GM23338 (cell line): ENCODE measurements around the gene TMEM247. TPM values are rescaled to one million over a fixed set of nuclear protein-coding genes. Genes with fewer than 3 reads are reported as not detected.

ENCODE experiments used
- ATAC-seq: fragments of 200-7000 bp; cut with Tn5 transposase; 3 replicates; pipeline ENCODE4 v1.9.1; 2020
- DNase-seq: peaks from one replicate; pipeline ENCODE4 v3.0.0-alpha.2; 2015; ENCODE audit warnings: low spot score
- H2AFZ ChIP-seq: fragments of 200-600 bp; sonication (generic); 2 replicates; pipeline ENCODE4 v1.8.0; 2016; ENCODE audit warnings: antibody characterized with exemption, mild to moderate bottlenecking, moderate library complexity
- H3F3A ChIP-seq: fragments of 200-600 bp; sonication (generic); replicated peaks from 2 replicates; pipeline ENCODE4 v1.8.0; 2017; ENCODE audit warnings: antibody characterized with exemption, mixed run types, low read depth
- H3K27ac ChIP-seq: fragments of 200-600 bp; sonication (generic); 2 replicates; pipeline ENCODE4 v1.6.1; 2016; ENCODE audit warnings: low read depth
- H3K27me3 ChIP-seq: fragments of 200-600 bp; sonication (generic); 2 replicates; pipeline ENCODE4 v1.8.0; 2016; ENCODE audit warnings: mild to moderate bottlenecking, mixed run types, moderate library complexity; ENCODE audit not compliant: insufficient read depth
- H3K36me3 ChIP-seq: fragments of 200-600 bp; sonication (generic); 2 replicates; pipeline ENCODE4 v1.8.0; 2016; ENCODE audit warnings: mild to moderate bottlenecking; ENCODE audit not compliant: insufficient read depth
- H3K4me1 ChIP-seq: fragments of 200-600 bp; sonication (generic); 2 replicates; pipeline ENCODE4 v1.8.0; 2016; ENCODE audit warnings: mild to moderate bottlenecking, moderate library complexity; ENCODE audit not compliant: insufficient read depth
- H3K4me2 ChIP-seq: fragments of 200-600 bp; sonication (generic); 2 replicates; pipeline ENCODE4 v1.7.1; 2017; ENCODE audit warnings: mixed run types
- H3K4me3 ChIP-seq: fragments of 200-600 bp; sonication (generic); 2 replicates; pipeline ENCODE4 v1.6.1; 2016; ENCODE audit warnings: mixed run types
- H3K79me2 ChIP-seq: fragments of 200-600 bp; sonication (generic); replicated peaks from 2 replicates; pipeline ENCODE4 v1.8.0; 2017; ENCODE audit warnings: mild to moderate bottlenecking; ENCODE audit not compliant: insufficient read depth
- H3K9me2 ChIP-seq: fragments of 200-600 bp; sonication (generic); 2 replicates; pipeline ENCODE4 v1.8.0; 2017; ENCODE audit not compliant: insufficient read depth
- H4K20me1 ChIP-seq: fragments of 200-600 bp; sonication (generic); replicated peaks from 2 replicates; pipeline ENCODE4 v1.8.0; 2017; ENCODE audit warnings: mild to moderate bottlenecking; ENCODE audit not compliant: insufficient read depth
- H3K27ac Mint-ChIP-seq: 2 replicates; pipeline ENCODE4 v1.8.0; 2020; ENCODE audit warnings: inconsistent platforms, mild to moderate bottlenecking, moderate library complexity, mixed read lengths
- H3K27me3 Mint-ChIP-seq: 3 replicates; pipeline ENCODE4 v1.8.0; 2022; ENCODE audit warnings: low read depth, mild to moderate bottlenecking, moderate library complexity, mixed read lengths, inconsistent platforms; ENCODE audit not compliant: insufficient read depth, poor library complexity
- H3K36me3 Mint-ChIP-seq: 3 replicates; pipeline ENCODE4 v1.8.0; 2021; ENCODE audit warnings: low read depth, mild to moderate bottlenecking, inconsistent platforms, moderate library complexity, mixed read lengths
- H3K4me1 Mint-ChIP-seq: 3 replicates; pipeline ENCODE4 v1.8.0; 2020; ENCODE audit warnings: mild to moderate bottlenecking, inconsistent platforms, mixed read lengths
- H3K4me3 Mint-ChIP-seq: 3 replicates; pipeline ENCODE4 v1.8.0; 2021; ENCODE audit warnings: moderate library complexity, mild to moderate bottlenecking, inconsistent platforms, mixed read lengths
- H3K9me3 Mint-ChIP-seq: 3 replicates; pipeline ENCODE4 v1.8.0; 2020; ENCODE audit warnings: moderate library complexity, mild to moderate bottlenecking, inconsistent platforms, mixed read lengths
- CREB1 ChIP-seq: fragments of 250-450 bp; sonication (Bioruptor Pico); IDR thresholded peaks from 2 replicates; pipeline ENCODE4 v1.5.0; 2020; ENCODE audit warnings: low read depth, mild to moderate bottlenecking, moderate library complexity
- EZH2 ChIP-seq: fragments of 200-600 bp; sonication (generic); IDR thresholded peaks from one replicate; pipeline ENCODE4 v1.8.0; 2017; ENCODE audit warnings: antibody characterized with exemption, mild to moderate bottlenecking, low read depth; ENCODE audit not compliant: unreplicated experiment
- EZH2phosphoT487 ChIP-seq: fragments of 200-600 bp; sonication (generic); IDR thresholded peaks from one replicate; pipeline ENCODE4 v1.8.1; 2018; ENCODE audit warnings: antibody characterized with exemption; ENCODE audit not compliant: unreplicated experiment
- JUNB ChIP-seq: IDR thresholded peaks from one replicate; pipeline ENCODE4 v1.6.1; 2016; ENCODE audit warnings: antibody characterized with exemption; ENCODE audit not compliant: unreplicated experiment
- NANOG ChIP-seq: IDR thresholded peaks from 2 replicates; pipeline ENCODE4 v1.6.1; 2016; ENCODE audit warnings: antibody characterized with exemption, borderline replicate concordance
- POLR2AphosphoS5 ChIP-seq: IDR thresholded peaks from 2 replicates; pipeline ENCODE4 v1.6.1; 2016; ENCODE audit warnings: antibody characterized with exemption, low read depth
- STAT1 ChIP-seq: IDR thresholded peaks from one replicate; pipeline ENCODE4 v1.6.1; 2016; ENCODE audit warnings: antibody characterized with exemption; ENCODE audit not compliant: unreplicated experiment
- ZNF114 ChIP-seq: fragments of 250-450 bp; sonication (Bioruptor Pico); IDR thresholded peaks from 2 replicates; pipeline ENCODE4 v1.5.0; 2020; ENCODE audit warnings: mild to moderate bottlenecking, moderate library complexity
- ZNF331 ChIP-seq: fragments of 250-450 bp; sonication (Bioruptor Pico); IDR thresholded peaks from 2 replicates; pipeline ENCODE4 v1.5.0; 2020; ENCODE audit warnings: low read depth, mild to moderate bottlenecking, moderate library complexity
- polyA plus RNA-seq: library from polyadenylated mRNA; unstranded; fragments of >200 nt; fragmentation: Nextera tagmentation; extraction: Ambion mirVana; gene quantifications from 2 replicates; pipeline ENCODE4 v1.2.1, GENCODE V29; 2016
- total RNA-seq: library from RNA; depleted of rRNA; stranded (reverse); fragments of >200 nt; shearing (Covaris generic); gene quantifications from 2 replicates; pipeline ENCODE4 v1.2.3, GENCODE V29; 2014
- TF ChIP-seq, protein P1 (sequence below): IDR thresholded peaks from 2 replicates; pipeline ENCODE4 v1.6.1; 2016; ENCODE audit warnings: antibody characterized with exemption
- TF ChIP-seq, protein P2 (sequence below): fragments of 250-450 bp; sonication (Bioruptor Pico); IDR thresholded peaks from 2 replicates; pipeline ENCODE4 v1.5.0; 2020; ENCODE audit warnings: mild to moderate bottlenecking, moderate library complexity
- TF ChIP-seq, protein P3 (sequence below): IDR thresholded peaks from one replicate; pipeline ENCODE4 v1.6.1; 2018; ENCODE audit warnings: antibody characterized with exemption; ENCODE audit not compliant: unreplicated experiment
- TF ChIP-seq, protein P4 (sequence below), 2 experiments: fragments of 200-600 bp in 1 of 2; sonication (generic) in 1 of 2; conservative IDR thresholded peaks; 2 replicates each; pipeline versions ENCODE4 v1.5.1 to v1.6.1; 2016 to 2017; ENCODE audit warnings: antibody characterized with exemption in 2 of 2, low read depth in 2 of 2, mild to moderate bottlenecking in 2 of 2, moderate library complexity in 1 of 2

TMEM247 gene
- total and polyA plus RNA-seq, 2 experiments from 2014 or later, result not detected

DNA sequence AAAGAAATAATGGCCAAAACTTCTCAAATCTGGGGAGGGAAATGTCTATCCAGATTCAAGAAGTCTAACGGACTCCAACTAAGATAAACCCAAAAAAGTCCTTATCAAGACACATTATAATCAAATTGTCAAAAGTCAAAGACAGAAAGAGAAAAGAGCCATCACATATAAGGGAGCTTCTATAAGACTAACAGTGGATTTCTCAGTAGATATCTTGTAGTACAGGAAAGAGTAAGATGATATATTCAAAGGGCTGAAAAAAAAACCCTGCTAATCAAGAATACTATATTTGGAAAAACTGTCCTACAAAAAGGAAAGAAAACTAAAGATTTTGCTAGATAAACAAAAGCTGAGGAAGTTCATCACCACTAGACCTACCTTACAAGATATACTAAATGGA lies 35.4 kb downstream of the TMEM247 start:
- H3K4me3 ChIP-seq, result no peak overlapping the region
- H3K79me2 ChIP-seq, result no peaks in the 10 kb centered on the region
- H3K36me3 ChIP-seq, result no peaks in the 10 kb centered on the region
- Mint-ChIP-seq H3K4me1 (no peaks in the 10 kb centered on the region), H3K36me3 (no peaks in the 10 kb centered on the region), H3K9me3 (peaks cover 3% of the 10 kb centered on the region; the same call in 2 of the 3 replicates), H3K27ac (no peak overlapping the region), H3K27me3 (no peaks in the 10 kb centered on the region), H3K4me3 (no peak overlapping the region)
- H3F3A ChIP-seq, result no peaks in the 10 kb centered on the region
- H3K27me3 ChIP-seq, result no peaks in the 10 kb centered on the region
- H3K4me1 ChIP-seq, result no peaks in the 10 kb centered on the region
- no peak overlapping the region for H3K4me2 ChIP-seq
- H3K9me2 ChIP-seq, result 0 out of 2 replicates have a peak, but pooled peaks cover 10% of the 10 kb centered on the region
- H3K27ac ChIP-seq, result no peak overlapping the region
- no peaks in the 10 kb centered on the region for H4K20me1 ChIP-seq
- no peak for DNase-seq
- TF ChIP-seq ZNF331 (CRISPR knock-in tag), result no peak
- TF ChIP-seq STAT1, result no peak
- no peak for TF ChIP-seq EZH2phosphoT487
- TF ChIP-seq NANOG, result no peak
- TF ChIP-seq, protein P1, sequence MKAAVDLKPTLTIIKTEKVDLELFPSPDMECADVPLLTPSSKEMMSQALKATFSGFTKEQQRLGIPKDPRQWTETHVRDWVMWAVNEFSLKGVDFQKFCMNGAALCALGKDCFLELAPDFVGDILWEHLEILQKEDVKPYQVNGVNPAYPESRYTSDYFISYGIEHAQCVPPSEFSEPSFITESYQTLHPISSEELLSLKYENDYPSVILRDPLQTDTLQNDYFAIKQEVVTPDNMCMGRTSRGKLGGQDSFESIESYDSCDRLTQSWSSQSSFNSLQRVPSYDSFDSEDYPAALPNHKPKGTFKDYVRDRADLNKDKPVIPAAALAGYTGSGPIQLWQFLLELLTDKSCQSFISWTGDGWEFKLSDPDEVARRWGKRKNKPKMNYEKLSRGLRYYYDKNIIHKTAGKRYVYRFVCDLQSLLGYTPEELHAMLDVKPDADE, result no peak
- no peak for TF ChIP-seq POLR2AphosphoS5
- no peak for TF ChIP-seq JUNB
- no peak for TF ChIP-seq ZNF114
- TF ChIP-seq, protein P2, sequence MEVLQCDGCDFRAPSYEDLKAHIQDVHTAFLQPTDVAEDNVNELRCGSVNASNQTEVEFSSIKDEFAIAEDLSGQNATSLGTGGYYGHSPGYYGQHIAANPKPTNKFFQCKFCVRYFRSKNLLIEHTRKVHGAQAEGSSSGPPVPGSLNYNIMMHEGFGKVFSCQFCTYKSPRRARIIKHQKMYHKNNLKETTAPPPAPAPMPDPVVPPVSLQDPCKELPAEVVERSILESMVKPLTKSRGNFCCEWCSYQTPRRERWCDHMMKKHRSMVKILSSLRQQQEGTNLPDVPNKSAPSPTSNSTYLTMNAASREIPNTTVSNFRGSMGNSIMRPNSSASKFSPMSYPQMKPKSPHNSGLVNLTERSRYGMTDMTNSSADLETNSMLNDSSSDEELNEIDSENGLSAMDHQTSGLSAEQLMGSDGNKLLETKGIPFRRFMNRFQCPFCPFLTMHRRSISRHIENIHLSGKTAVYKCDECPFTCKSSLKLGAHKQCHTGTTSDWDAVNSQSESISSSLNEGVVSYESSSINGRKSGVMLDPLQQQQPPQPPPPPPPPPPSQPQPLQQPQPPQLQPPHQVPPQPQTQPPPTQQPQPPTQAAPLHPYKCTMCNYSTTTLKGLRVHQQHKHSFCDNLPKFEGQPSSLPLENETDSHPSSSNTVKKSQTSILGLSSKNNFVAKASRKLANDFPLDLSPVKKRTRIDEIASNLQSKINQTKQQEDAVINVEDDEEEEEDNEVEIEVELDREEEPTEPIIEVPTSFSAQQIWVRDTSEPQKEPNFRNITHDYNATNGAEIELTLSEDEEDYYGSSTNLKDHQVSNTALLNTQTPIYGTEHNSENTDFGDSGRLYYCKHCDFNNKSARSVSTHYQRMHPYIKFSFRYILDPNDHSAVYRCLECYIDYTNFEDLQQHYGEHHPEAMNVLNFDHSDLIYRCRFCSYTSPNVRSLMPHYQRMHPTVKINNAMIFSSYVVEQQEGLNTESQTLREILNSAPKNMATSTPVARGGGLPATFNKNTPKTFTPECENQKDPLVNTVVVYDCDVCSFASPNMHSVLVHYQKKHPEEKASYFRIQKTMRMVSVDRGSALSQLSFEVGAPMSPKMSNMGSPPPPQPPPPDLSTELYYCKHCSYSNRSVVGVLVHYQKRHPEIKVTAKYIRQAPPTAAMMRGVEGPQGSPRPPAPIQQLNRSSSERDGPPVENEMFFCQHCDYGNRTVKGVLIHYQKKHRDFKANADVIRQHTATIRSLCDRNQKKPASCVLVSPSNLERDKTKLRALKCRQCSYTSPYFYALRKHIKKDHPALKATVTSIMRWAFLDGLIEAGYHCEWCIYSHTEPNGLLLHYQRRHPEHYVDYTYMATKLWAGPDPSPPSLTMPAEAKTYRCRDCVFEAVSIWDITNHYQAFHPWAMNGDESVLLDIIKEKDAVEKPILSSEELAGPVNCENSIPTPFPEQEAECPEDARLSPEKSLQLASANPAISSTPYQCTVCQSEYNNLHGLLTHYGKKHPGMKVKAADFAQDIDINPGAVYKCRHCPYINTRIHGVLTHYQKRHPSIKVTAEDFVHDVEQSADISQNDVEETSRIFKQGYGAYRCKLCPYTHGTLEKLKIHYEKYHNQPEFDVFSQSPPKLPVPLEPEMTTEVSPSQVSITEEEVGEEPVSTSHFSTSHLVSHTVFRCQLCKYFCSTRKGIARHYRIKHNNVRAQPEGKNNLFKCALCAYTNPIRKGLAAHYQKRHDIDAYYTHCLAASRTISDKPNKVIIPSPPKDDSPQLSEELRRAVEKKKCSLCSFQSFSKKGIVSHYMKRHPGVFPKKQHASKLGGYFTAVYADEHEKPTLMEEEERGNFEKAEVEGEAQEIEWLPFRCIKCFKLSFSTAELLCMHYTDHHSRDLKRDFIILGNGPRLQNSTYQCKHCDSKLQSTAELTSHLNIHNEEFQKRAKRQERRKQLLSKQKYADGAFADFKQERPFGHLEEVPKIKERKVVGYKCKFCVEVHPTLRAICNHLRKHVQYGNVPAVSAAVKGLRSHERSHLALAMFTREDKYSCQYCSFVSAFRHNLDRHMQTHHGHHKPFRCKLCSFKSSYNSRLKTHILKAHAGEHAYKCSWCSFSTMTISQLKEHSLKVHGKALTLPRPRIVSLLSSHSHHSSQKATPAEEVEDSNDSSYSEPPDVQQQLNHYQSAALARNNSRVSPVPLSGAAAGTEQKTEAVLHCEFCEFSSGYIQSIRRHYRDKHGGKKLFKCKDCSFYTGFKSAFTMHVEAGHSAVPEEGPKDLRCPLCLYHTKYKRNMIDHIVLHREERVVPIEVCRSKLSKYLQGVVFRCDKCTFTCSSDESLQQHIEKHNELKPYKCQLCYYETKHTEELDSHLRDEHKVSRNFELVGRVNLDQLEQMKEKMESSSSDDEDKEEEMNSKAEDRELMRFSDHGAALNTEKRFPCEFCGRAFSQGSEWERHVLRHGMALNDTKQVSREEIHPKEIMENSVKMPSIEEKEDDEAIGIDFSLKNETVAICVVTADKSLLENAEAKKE (CRISPR knock-in tag), result no peak
- TF ChIP-seq, protein P3, sequence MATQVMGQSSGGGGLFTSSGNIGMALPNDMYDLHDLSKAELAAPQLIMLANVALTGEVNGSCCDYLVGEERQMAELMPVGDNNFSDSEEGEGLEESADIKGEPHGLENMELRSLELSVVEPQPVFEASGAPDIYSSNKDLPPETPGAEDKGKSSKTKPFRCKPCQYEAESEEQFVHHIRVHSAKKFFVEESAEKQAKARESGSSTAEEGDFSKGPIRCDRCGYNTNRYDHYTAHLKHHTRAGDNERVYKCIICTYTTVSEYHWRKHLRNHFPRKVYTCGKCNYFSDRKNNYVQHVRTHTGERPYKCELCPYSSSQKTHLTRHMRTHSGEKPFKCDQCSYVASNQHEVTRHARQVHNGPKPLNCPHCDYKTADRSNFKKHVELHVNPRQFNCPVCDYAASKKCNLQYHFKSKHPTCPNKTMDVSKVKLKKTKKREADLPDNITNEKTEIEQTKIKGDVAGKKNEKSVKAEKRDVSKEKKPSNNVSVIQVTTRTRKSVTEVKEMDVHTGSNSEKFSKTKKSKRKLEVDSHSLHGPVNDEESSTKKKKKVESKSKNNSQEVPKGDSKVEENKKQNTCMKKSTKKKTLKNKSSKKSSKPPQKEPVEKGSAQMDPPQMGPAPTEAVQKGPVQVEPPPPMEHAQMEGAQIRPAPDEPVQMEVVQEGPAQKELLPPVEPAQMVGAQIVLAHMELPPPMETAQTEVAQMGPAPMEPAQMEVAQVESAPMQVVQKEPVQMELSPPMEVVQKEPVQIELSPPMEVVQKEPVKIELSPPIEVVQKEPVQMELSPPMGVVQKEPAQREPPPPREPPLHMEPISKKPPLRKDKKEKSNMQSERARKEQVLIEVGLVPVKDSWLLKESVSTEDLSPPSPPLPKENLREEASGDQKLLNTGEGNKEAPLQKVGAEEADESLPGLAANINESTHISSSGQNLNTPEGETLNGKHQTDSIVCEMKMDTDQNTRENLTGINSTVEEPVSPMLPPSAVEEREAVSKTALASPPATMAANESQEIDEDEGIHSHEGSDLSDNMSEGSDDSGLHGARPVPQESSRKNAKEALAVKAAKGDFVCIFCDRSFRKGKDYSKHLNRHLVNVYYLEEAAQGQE, result no peak
- TF ChIP-seq, protein P4, sequence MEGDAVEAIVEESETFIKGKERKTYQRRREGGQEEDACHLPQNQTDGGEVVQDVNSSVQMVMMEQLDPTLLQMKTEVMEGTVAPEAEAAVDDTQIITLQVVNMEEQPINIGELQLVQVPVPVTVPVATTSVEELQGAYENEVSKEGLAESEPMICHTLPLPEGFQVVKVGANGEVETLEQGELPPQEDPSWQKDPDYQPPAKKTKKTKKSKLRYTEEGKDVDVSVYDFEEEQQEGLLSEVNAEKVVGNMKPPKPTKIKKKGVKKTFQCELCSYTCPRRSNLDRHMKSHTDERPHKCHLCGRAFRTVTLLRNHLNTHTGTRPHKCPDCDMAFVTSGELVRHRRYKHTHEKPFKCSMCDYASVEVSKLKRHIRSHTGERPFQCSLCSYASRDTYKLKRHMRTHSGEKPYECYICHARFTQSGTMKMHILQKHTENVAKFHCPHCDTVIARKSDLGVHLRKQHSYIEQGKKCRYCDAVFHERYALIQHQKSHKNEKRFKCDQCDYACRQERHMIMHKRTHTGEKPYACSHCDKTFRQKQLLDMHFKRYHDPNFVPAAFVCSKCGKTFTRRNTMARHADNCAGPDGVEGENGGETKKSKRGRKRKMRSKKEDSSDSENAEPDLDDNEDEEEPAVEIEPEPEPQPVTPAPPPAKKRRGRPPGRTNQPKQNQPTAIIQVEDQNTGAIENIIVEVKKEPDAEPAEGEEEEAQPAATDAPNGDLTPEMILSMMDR (conservative IDR thresholded peaks at IDR 0.05; ENCODE audit: low read depth in 2 of 2), result no peak
- no peak for TF ChIP-seq CREB1
- no peak for TF ChIP-seq EZH2
- no peak for ATAC-seq
- no peak overlapping the region for H2AFZ ChIP-seq
